Left lung (tissue), 10 donors: Measurements from ENCODE around the gene CELF4. TPM values are rescaled to one million over a fixed set of nuclear protein-coding genes. Genes with fewer than 3 reads are reported as not detected.

Experiments used
- ATAC-seq: fragments of 200-7000 bp; cut with Tn5 transposase; one replicate; pipeline ENCODE4 v1.9.1; 2020; ENCODE audit warnings: moderate library complexity
- DNase-seq, 4 donors: peaks; one replicate each; pipeline ENCODE4 v3.0.0-alpha.2; 2013 to 2020
- H3K27ac ChIP-seq, 2 donors: fragments of 200-600 bp; sonication (generic) in 1 of 2; one replicate each; pipeline versions ENCODE4 v1.5.0 to v1.8.0; 2020 to 2021
- H3K27me3 ChIP-seq, 2 donors: fragments of 200-600 bp; sonication (generic) in 1 of 2; one replicate each; pipeline versions ENCODE4 v1.5.0 to v1.8.0; 2020 to 2021
- H3K36me3 ChIP-seq, 2 donors: fragments of 200-600 bp; sonication (generic) in 1 of 2; one replicate each; pipeline versions ENCODE4 v1.5.0 to v1.8.0; 2020 to 2021
- H3K4me1 ChIP-seq, 2 donors: fragments of 200-600 bp; one replicate each; pipeline ENCODE4 v1.8.0; 2021
- H3K4me3 ChIP-seq, 2 donors: fragments of 200-600 bp; sonication (generic) in 1 of 2; one replicate each; pipeline versions ENCODE4 v1.5.0 to v1.8.0; 2020 to 2021; ENCODE audit warnings: mild to moderate bottlenecking in 1 of 2
- H3K9me3 ChIP-seq, 2 donors: fragments of 200-600 bp; sonication (generic) in 1 of 2; one replicate each; pipeline versions ENCODE4 v1.5.0 to v1.8.0; 2020 to 2021
- CTCF ChIP-seq, 2 donors: fragments of 200-600 bp; sonication (generic) in 1 of 2; IDR thresholded peaks; one replicate each; pipeline versions ENCODE4 v1.5.0 to v1.8.0; 2021; ENCODE audit warnings: antibody characterized with exemption in 2 of 2
- intact Hi-C, 2 donors: fragments of 100-400 bp; cut with DNase I; formaldehyde crosslinking; loops; one replicate each; pipeline versions ENCODE4 v1.11.2 to v1.14.2; 2022
- polyA plus RNA-seq, 6 donors: library from polyadenylated mRNA; unstranded; fragments of 120-200 nt; gene quantifications; one replicate each; pipeline ENCODE4 v1.2.1, GENCODE V29; 2013; ENCODE audit not compliant: insufficient read length in 6 of 6
- total RNA-seq, 2 donors: library from RNA; stranded (reverse); fragmentation: NEBNext Ultra II Directional; extraction: Animal tissue kit (Norgen Biotek cat#: 25700); gene quantifications; one replicate each; pipeline ENCODE4 v1.2.1, GENCODE V29; 2021
- donor health status: DM: no; HTN: yes; CAD: no.
- donor health status: DM: no; HTN: no; CAD: no.

The CELF4 gene
- total and polyA plus RNA-seq, 8 donors: 1.1 to 10.3 (median 7.4) TPM

- no peaks in the 10 kb centered on the region for H3K4me1 ChIP-seq
- ATAC-seq (no peak), DNase-seq (no peak)
- TF ChIP-seq CTCF (IDR thresholded peaks at IDR 0.05): no peak
- intact Hi-C loops: no loop called here
- H3K9me3 ChIP-seq: no peaks in the 10 kb centered on the region
- no peaks in the 10 kb centered on the region for H3K27me3 ChIP-seq
- H3K36me3 ChIP-seq: no peaks in the 10 kb centered on the region
- no peak overlapping the region for H3K4me3 ChIP-seq
- H3K27ac ChIP-seq: no peak overlapping the region
Observed at GRCh38 chr18:37457753-37458152, 107.8 kb downstream of the CELF4 start.

- Histone ChIP-seq H3K36me3 (no peaks in the 10 kb centered on the region), H3K4me1 (peaks cover 0 to 3% of the 10 kb centered on the region in 2 donors), H3K4me3 (no peak overlapping the region), H3K27me3 (no peaks in the 10 kb centered on the region), H3K27ac (no peak overlapping the region), H3K9me3 (no peaks in the 10 kb centered on the region)
- intact Hi-C loops: no loop called here
- ATAC-seq (no peak), DNase-seq (no peak)
- no peak for TF ChIP-seq CTCF (IDR thresholded peaks at IDR 0.05)
Observed at GRCh38 chr18:37457341-37457740, 108.3 kb downstream of the CELF4 start.

- DNase-seq (no peak), ATAC-seq (no peak)
- no peak overlapping the region for H3K27ac ChIP-seq
- no peaks in the 10 kb centered on the region for H3K27me3 ChIP-seq
- H3K4me3 ChIP-seq: no peak overlapping the region
- no peaks in the 10 kb centered on the region for H3K36me3 ChIP-seq
- no peak for TF ChIP-seq CTCF (IDR thresholded peaks at IDR 0.05)
- intact Hi-C loops: no loop called here
- H3K4me1 ChIP-seq: peaks cover 0 to 4% of the 10 kb centered on the region in 2 donors
- no peaks in the 10 kb centered on the region for H3K9me3 ChIP-seq
Observed at GRCh38 chr18:37456873-37457272, 108.7 kb downstream of the CELF4 start.

- H3K9me3 ChIP-seq: no peaks in the 10 kb centered on the region
- no peaks in the 10 kb centered on the region for H3K27me3 ChIP-seq
- no peak overlapping the region for H3K27ac ChIP-seq
- TF ChIP-seq CTCF (IDR thresholded peaks at IDR 0.05): no peak
- ATAC-seq: no peak
- no peak for DNase-seq
- no peaks in the 10 kb centered on the region for H3K36me3 ChIP-seq
- H3K4me3 ChIP-seq: no peak overlapping the region
- H3K4me1 ChIP-seq: peaks cover 0 to 4% of the 10 kb centered on the region in 2 donors
- intact Hi-C loops: no loop called here
Observed at GRCh38 chr18:37456395-37456794, 109.2 kb downstream of the CELF4 start.

GRCh38 chr18:37453752-37454151 is 111.8 kb downstream of the CELF4 start:
- ATAC-seq (peak; percentile 65), DNase-seq (peak in 2 of 4 donors; percentile 65 to 81)
- Histone ChIP-seq H3K27ac (peak overlapping the region; percentile 23 to 70), H3K36me3 (no peaks in the 10 kb centered on the region), H3K4me1 (peaks cover 0 to 4% of the 10 kb centered on the region in 2 donors), H3K4me3 (no peak overlapping the region), H3K27me3 (no peaks in the 10 kb centered on the region), H3K9me3 (no peaks in the 10 kb centered on the region)
- intact Hi-C loops: no loop called here
- no peak for TF ChIP-seq CTCF (IDR thresholded peaks at IDR 0.05)
